PC-9 (cell line): Measurements from ENCODE around the gene NACC2. TPM values are rescaled to one million over a fixed set of nuclear protein-coding genes. Genes with fewer than 3 reads are reported as not detected.

Source experiments
- BruUV-seq: library from RNA; stranded (reverse); fragments of 400-500 nt; replicated peaks from 2 replicates; lab custom pipeline; 2021; lab: Mats Ljungman, UMichigan
- CTCF ChIA-PET: fragments of 300-600 bp; sonication (Branson Sonifier 250); formaldehyde crosslinking; loops from one replicate; lab custom pipeline; 2022; ENCODE audit warnings: antibody characterized with exemption; lab: Charles Lee
- POLR2A ChIA-PET: fragments of 300-600 bp; sonication (Branson Sonifier 250); formaldehyde crosslinking; loops from one replicate; lab custom pipeline; 2022; ENCODE audit warnings: antibody characterized with exemption; ENCODE audit not compliant: unreplicated experiment; lab: Charles Lee
- DNase-seq, 2 experiments: peaks; one replicate each; pipeline versions ENCODE4 v3.0.0 to v3.0.0-alpha.2; 2015 to 2022; ENCODE audit warnings: mixed read lengths in 1 of 2
- H2AFZ ChIP-seq: fragments of 200-600 bp; sonication (generic); 2 replicates; pipeline ENCODE4 v1.8.1; 2017; ENCODE audit warnings: antibody characterized with exemption
- H3F3A ChIP-seq: fragments of 200-600 bp; sonication (generic); 2 replicates; pipeline ENCODE4 v1.8.1; 2017; ENCODE audit warnings: antibody characterized with exemption, mild to moderate bottlenecking, low read depth; ENCODE audit not compliant: insufficient read depth
- H3K27ac ChIP-seq: fragments of 200-600 bp; sonication (generic); 2 replicates; pipeline ENCODE4 v1.6.1; 2016; ENCODE audit warnings: mixed run types
- H3K27me3 ChIP-seq: fragments of 200-600 bp; sonication (generic); 2 replicates; pipeline ENCODE4 v1.6.1; 2016; ENCODE audit warnings: low read depth, mixed run types; ENCODE audit not compliant: insufficient read depth
- H3K36me3 ChIP-seq: fragments of 200-600 bp; sonication (generic); 2 replicates; pipeline ENCODE4 v1.6.1; 2016; ENCODE audit warnings: low read depth, mixed run types
- H3K4me1 ChIP-seq: fragments of 200-600 bp; sonication (generic); replicated peaks from 2 replicates; pipeline ENCODE4 v1.6.1; 2016; ENCODE audit warnings: mixed run types; ENCODE audit not compliant: insufficient read depth
- H3K4me2 ChIP-seq: fragments of 200-600 bp; sonication (generic); 2 replicates; pipeline ENCODE4 v1.6.1; 2017; ENCODE audit warnings: mixed run types
- H3K4me3 ChIP-seq: fragments of 200-600 bp; sonication (generic); 2 replicates; pipeline ENCODE4 v1.6.1; 2016; ENCODE audit warnings: mixed run types
- H3K79me2 ChIP-seq: fragments of 200-600 bp; sonication (generic); 2 replicates; pipeline ENCODE4 v1.6.1; 2017; ENCODE audit warnings: low read depth, mixed run types
- H3K9me2 ChIP-seq: fragments of 200-600 bp; sonication (generic); 2 replicates; pipeline ENCODE4 v1.8.1; 2017; ENCODE audit warnings: mild to moderate bottlenecking; ENCODE audit not compliant: insufficient read depth
- H3K9me3 ChIP-seq: fragments of 200-600 bp; sonication (generic); 2 replicates; pipeline ENCODE4 v1.8.1; 2016; ENCODE audit warnings: low read depth; ENCODE audit not compliant: insufficient read depth
- H4K20me1 ChIP-seq: fragments of 200-600 bp; sonication (generic); 2 replicates; pipeline ENCODE4 v1.8.1; 2017; ENCODE audit not compliant: insufficient read depth
- EZH2 ChIP-seq: fragments of 200-600 bp; sonication (generic); IDR thresholded peaks from 2 replicates; pipeline ENCODE4 v1.8.0; 2017; ENCODE audit warnings: antibody characterized with exemption, low read depth
- intact Hi-C: fragments of 100-400 bp; cut with micrococcal nuclease; formaldehyde crosslinking; loops from one replicate; pipeline ENCODE4 v1.10.0; 2022; ENCODE audit not compliant: unreplicated experiment
- total RNA-seq: library from RNA; stranded (reverse); gene quantifications from 2 replicates; pipeline ENCODE4 v1.2.3, GENCODE V29; 2021
- TF ChIP-seq, protein P1 (sequence below): fragments of 200-600 bp; sonication (generic); conservative IDR thresholded peaks from 2 replicates; pipeline ENCODE4 v1.6.1; 2017; ENCODE audit warnings: mixed run types, antibody characterized with exemption, mild to moderate bottlenecking, moderate library complexity

Gene NACC2
- total RNA-seq, 1 experiment from 2014 or later: 22.4 TPM

- Histone ChIP-seq H3F3A (no peaks in the 10 kb centered on the region), H3K27me3 (no peaks in the 10 kb centered on the region), H3K79me2 (no peaks in the 10 kb centered on the region), H3K36me3 (no peaks in the 10 kb centered on the region), H4K20me1 (no peaks in the 10 kb centered on the region), H3K9me2 (no peaks in the 10 kb centered on the region), H3K27ac (no peak overlapping the region), H3K4me1 (no peaks in the 10 kb centered on the region), H3K4me3 (no peak overlapping the region), H3K4me2 (no peak overlapping the region), H3K9me3 (no peaks in the 10 kb centered on the region), H2AFZ (no peak overlapping the region)
- intact Hi-C loops: no loop called here
- no TSS peak for BruUV-seq
- CTCF ChIA-PET: no interaction called here
- DNase-seq: peak in 1 of 2 experiments; percentile 38
- TF ChIP-seq EZH2: no peak
- TF ChIP-seq, protein P1, sequence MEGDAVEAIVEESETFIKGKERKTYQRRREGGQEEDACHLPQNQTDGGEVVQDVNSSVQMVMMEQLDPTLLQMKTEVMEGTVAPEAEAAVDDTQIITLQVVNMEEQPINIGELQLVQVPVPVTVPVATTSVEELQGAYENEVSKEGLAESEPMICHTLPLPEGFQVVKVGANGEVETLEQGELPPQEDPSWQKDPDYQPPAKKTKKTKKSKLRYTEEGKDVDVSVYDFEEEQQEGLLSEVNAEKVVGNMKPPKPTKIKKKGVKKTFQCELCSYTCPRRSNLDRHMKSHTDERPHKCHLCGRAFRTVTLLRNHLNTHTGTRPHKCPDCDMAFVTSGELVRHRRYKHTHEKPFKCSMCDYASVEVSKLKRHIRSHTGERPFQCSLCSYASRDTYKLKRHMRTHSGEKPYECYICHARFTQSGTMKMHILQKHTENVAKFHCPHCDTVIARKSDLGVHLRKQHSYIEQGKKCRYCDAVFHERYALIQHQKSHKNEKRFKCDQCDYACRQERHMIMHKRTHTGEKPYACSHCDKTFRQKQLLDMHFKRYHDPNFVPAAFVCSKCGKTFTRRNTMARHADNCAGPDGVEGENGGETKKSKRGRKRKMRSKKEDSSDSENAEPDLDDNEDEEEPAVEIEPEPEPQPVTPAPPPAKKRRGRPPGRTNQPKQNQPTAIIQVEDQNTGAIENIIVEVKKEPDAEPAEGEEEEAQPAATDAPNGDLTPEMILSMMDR: no peak
- POLR2A ChIA-PET: no interaction called here
These were observed 102.3 kb downstream of the NACC2 start for GRCh38 chr9:135992486-135993408.

GRCh38 chr9:135991771-135992170 is 103.3 kb downstream of the NACC2 start:
- no peaks in the 10 kb centered on the region for H3F3A ChIP-seq
- ChIA-PET CTCF (no interaction called here), POLR2A (no interaction called here)
- no TSS peak for BruUV-seq
- no peak for DNase-seq
- no peak overlapping the region for H3K4me3 ChIP-seq
- no peak overlapping the region for H3K4me2 ChIP-seq
- H3K27me3 ChIP-seq: no peaks in the 10 kb centered on the region
- no peaks in the 10 kb centered on the region for H3K4me1 ChIP-seq
- H3K9me3 ChIP-seq: no peaks in the 10 kb centered on the region
- H4K20me1 ChIP-seq: no peaks in the 10 kb centered on the region
- H2AFZ ChIP-seq: no peak overlapping the region
- H3K27ac ChIP-seq: no peak overlapping the region
- intact Hi-C loops: no loop called here
- no peaks in the 10 kb centered on the region for H3K36me3 ChIP-seq
- no peaks in the 10 kb centered on the region for H3K79me2 ChIP-seq
- TF ChIP-seq, protein P1: no peak
- TF ChIP-seq EZH2: no peak
- H3K9me2 ChIP-seq: no peaks in the 10 kb centered on the region

DNA sequence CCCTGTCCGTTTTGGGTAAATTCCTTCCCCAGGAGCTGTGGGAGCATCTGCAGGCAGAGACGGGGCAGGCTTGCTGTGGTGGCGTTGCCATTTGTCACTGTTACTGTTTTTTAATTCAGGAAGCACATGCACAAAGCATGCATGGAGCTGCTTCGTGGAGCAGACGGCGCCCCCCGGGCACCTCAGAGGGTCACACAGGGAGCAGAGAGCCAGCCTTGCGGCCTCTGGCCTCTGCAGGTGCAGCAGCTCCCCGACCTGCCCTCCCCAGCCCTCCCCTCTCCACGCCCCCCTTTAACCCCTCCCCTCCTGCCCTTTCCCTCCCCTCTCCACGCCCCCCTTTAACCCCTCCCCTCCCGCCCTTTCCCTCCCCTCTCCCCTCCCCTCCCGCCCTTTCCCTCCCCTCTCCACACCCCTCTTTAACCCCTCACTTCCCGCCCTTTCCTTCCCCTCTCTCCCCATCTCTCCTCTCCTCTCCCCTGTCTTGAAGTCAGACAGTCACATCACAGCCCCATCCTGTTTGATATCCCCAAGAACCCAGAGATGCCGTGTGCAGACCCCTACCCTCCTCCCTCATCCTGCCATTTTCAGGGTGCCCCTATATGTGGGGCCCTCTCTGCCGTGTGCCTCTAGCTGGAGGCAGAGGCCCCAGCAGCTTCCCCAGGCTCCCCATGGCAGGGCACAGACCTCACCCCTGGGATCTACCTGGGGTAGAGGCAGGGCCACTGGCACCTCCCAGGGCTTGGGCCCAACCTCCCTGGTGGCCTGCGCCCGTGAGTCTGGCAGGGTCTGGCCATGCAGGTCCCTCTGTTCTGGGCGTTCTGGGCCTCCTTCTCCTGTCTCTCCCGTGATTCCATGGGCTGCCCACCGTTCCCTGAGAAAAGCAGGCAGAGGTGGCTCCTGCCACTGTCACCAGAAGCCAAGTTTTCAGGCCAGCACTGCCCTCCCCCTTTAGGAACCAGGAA is 104.3 kb downstream of the NACC2 start:
- no peak overlapping the region for H3K4me2 ChIP-seq

More for the DNA sequence above, 104.3 kb downstream of the NACC2 start:
- intact Hi-C loops: no loop called here
- TF ChIP-seq, protein P1: no peak
- TF ChIP-seq EZH2: no peak
- ChIA-PET POLR2A (no interaction called here), CTCF (interaction anchor here (0.6 kb wide), 1 partner anchor 141 kb away, joined by 5 read pairs; no protein-coding TSS in a partner anchor)
- H3K79me2 ChIP-seq: no peaks in the 10 kb centered on the region
- H3K27me3 ChIP-seq: no peaks in the 10 kb centered on the region
- no peak overlapping the region for H3K27ac ChIP-seq
- H2AFZ ChIP-seq: no peak overlapping the region
- no peaks in the 10 kb centered on the region for H3K9me2 ChIP-seq
- BruUV-seq: no TSS peak
- no peaks in the 10 kb centered on the region for H3F3A ChIP-seq
- no peaks in the 10 kb centered on the region for H3K9me3 ChIP-seq
- no peak for DNase-seq
- H4K20me1 ChIP-seq: no peaks in the 10 kb centered on the region
- H3K4me3 ChIP-seq: no peak overlapping the region
- H3K36me3 ChIP-seq: no peaks in the 10 kb centered on the region
- no peaks in the 10 kb centered on the region for H3K4me1 ChIP-seq
